Measurements from ENCODE around the gene RSL24D1.

DNA sequence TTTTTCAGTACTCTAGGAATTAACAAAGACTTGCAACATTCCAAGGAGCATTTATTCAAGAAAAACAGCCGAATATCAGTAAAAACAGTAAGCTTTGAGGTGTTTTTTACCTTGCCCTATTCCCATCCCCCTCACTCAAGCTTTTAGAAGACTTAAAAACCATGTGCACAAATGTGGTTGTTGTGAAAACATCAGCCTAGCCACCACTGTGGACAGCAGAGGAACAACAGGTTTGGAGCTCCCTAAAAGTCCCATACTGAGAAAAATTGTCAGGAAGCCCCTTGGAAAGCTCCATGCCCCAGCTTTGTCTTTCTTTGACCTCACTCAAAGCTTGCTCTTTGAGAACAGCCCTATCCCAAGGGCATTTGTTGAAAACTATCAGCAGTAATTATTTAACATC, 34.7 kb upstream of the RSL24D1 start:
- TF ChIP-seq, protein P1, sequence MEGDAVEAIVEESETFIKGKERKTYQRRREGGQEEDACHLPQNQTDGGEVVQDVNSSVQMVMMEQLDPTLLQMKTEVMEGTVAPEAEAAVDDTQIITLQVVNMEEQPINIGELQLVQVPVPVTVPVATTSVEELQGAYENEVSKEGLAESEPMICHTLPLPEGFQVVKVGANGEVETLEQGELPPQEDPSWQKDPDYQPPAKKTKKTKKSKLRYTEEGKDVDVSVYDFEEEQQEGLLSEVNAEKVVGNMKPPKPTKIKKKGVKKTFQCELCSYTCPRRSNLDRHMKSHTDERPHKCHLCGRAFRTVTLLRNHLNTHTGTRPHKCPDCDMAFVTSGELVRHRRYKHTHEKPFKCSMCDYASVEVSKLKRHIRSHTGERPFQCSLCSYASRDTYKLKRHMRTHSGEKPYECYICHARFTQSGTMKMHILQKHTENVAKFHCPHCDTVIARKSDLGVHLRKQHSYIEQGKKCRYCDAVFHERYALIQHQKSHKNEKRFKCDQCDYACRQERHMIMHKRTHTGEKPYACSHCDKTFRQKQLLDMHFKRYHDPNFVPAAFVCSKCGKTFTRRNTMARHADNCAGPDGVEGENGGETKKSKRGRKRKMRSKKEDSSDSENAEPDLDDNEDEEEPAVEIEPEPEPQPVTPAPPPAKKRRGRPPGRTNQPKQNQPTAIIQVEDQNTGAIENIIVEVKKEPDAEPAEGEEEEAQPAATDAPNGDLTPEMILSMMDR (IDR thresholded peaks at IDR 0.05), result no peak
- no peak for TF ChIP-seq POLR2A (IDR thresholded peaks at IDR 0.05)

Measured in vagina (tissue), 2 donors.